ENCODE data around the gene KAZN.

DNA sequence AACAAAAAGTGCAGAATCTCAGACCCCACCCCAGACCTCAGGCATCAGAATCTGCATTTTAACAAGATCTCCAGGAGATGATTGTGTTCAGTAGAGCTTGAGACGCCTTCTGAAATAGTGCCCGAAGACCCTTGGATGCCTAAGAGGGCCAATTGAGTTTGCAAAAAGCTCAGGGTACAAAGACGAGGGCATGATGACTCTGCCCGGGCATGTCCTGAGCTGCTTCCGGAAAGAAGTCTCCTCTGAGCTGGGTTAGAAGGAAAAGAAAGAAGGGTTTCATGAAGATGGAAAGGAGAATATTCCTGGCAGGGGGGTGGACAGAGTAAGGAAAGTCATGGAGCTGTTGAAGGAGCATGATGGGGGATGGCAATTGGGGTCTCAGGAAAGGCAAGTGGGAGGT is 308.9 kb downstream of the KAZN start:
- TF ChIP-seq, protein P1, sequence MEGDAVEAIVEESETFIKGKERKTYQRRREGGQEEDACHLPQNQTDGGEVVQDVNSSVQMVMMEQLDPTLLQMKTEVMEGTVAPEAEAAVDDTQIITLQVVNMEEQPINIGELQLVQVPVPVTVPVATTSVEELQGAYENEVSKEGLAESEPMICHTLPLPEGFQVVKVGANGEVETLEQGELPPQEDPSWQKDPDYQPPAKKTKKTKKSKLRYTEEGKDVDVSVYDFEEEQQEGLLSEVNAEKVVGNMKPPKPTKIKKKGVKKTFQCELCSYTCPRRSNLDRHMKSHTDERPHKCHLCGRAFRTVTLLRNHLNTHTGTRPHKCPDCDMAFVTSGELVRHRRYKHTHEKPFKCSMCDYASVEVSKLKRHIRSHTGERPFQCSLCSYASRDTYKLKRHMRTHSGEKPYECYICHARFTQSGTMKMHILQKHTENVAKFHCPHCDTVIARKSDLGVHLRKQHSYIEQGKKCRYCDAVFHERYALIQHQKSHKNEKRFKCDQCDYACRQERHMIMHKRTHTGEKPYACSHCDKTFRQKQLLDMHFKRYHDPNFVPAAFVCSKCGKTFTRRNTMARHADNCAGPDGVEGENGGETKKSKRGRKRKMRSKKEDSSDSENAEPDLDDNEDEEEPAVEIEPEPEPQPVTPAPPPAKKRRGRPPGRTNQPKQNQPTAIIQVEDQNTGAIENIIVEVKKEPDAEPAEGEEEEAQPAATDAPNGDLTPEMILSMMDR (IDR thresholded peaks at IDR 0.05), result no peak
- TF ChIP-seq POLR2A (IDR thresholded peaks at IDR 0.05), result no peak
